Embryonic facial prominence (tissue), 1 donor: ENCODE measurements around the gene RAB37.

ENCODE experiments used
- DNase-seq: peaks from one replicate; pipeline ENCODE4 v3.0.0-alpha.2; 2016; ENCODE audit errors: extremely low spot score

RAB37 gene, protein sequence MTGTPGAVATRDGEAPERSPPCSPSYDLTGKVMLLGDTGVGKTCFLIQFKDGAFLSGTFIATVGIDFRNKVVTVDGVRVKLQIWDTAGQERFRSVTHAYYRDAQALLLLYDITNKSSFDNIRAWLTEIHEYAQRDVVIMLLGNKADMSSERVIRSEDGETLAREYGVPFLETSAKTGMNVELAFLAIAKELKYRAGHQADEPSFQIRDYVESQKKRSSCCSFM

DNA sequence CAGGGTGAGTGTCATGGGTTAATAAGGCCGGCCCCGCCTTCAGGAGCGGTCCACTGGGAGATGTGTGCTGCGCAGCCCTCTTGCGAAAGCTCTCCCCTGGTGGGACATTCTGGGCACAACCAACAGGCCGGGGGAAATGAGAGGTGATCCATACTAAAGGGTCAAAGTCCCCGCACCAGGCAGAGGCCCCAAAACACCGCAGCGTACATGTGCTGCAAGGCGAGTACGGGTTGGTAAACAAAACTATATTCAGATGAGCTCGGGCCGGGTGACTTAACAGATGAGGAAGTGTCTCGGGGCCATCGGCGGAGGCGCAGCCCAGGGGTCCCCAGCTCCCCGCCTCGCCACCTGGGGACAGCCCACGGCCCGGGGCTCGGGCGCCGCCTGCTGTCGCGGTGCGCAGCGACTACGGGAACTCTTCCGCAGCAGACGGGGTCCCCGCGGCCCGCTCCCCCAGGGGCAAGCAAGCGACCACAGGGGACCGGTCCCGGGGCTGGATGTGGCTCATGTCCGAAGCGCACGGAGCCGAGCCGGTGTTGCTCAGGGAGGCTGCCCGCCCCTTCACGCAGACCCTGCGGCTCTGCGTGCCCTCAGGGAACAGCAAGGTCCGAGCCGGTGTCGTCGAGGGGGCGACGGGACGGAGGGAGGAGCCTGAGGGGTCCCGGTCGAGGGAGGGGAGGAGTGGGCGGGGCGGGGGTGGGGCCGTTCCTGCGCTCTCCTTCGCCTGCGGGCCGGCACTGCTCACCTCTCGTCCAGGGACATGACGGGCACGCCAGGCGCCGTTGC is at the start of gene RAB37:
TSS of gene RAB37 (plus strand) at position 744 of the 786 bp plus-strand sequence. CDS start at position 761, 17 bp downstream.
- no peak for DNase-seq

DNA sequence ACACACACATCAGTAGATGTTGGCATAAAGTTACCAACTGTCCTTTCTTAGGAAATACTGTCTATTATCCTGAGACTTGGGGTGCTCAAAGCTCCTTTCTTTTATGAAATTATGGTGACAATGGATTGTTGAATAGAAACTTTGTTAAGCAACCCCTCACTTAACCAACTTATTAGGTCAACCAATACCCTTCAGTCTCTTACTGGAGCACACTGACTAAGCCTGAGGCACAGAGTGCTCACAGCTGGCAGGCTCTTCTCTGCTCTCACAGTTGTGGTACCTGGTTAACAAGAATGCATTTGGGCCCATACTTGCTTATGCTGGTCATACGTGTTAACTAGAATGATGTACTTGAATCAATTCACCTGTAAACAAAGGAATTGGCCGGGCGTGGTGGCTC is 49.2 kb upstream of the RAB37 start:
- DNase-seq = no peak

DNA sequence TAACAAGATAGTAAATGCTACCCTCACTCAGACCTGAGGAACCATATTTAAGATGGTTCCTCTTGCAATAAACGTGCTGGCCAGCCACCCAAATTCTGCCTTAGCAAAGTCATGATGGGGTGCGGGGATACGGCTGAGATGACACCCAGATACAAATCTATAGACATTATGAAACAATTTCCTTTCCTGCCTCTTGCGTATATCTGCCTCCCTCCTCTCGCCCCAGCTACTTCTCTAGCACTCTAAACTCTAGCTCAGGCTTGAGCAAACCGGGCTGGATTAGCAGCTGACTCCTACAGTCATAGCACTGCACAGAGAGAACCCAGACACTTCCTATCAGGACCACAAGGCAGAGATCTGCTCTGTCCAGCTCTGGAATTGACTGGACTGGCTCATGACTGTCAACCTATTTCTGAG is 46.6 kb upstream of the RAB37 start:
- no peak for DNase-seq

- no peak for DNase-seq
Observed at GRCh38 chr17:74691151-74691550, 45.9 kb upstream of the RAB37 start.

DNA sequence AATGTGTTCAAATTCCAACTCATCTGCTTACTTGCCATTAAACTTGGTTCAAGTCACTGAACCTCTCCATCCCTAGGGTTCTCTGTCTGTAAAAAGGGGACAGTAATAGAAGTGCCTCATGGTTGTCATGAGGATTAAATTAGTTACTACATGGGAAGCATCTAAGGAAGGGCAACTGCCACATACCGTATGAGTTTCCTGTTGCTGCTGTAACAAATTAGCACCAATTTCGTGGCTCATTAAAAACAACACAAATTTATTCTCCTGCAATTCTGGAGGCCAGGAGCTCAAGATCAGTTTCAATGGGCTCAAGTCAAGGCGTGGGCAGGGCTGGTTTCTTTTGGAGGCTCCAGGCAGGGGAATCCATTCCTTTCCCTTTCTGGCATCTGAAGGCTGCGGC is 43.0 kb upstream of the RAB37 start:
- no peak for DNase-seq

- DNase-seq = no peak
Observed at GRCh38 chr17:74695629-74696028, 41.4 kb upstream of the RAB37 start.

DNA sequence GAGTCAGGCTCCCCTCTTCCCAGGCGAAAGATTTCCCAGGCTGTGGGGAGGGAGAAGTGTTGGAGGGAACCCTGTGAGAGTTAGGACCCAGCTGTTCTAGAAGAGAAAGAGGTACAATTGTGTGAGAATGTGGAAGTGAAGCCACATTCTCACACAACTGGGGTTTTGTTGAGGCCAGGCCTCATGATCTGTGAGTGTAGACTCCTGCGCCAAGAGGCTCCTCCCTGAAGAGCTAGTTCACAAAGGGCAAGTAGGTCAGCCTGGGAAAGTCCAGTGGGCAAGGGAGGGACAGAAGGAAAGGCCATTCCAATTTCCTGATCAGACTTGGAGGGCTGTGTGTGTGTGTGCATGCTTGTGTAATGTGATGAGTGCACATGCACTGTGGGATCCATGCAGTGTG is 39.5 kb upstream of the RAB37 start:
- no peak for DNase-seq

DNA sequence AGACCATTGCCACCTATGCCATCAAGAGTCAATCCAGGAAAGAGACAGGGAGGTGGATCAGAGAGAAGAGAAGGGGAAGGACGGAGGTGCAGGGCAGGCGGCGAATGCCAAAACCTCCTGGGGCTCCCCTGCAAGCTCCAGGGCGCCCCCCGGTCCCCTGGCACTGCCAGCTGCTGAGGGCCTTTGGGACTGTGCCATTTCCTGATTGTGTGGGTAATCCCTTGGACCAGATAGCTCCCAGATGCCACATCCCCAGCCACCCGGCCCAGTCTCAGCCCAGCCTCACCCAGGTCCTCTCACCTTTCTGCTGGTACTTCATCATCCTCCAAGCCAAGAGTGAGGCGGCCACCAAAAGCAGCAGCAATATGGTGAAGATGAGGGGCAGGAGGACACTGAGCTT is 39.0 kb upstream of the RAB37 start:
- DNase-seq = no peak

- no peak for DNase-seq
Observed at GRCh38 chr17:74699236-74699635, 37.8 kb upstream of the RAB37 start.

GRCh38 chr17:74702116-74702871 is 34.8 kb upstream of the RAB37 start:
- no peak for DNase-seq

DNA sequence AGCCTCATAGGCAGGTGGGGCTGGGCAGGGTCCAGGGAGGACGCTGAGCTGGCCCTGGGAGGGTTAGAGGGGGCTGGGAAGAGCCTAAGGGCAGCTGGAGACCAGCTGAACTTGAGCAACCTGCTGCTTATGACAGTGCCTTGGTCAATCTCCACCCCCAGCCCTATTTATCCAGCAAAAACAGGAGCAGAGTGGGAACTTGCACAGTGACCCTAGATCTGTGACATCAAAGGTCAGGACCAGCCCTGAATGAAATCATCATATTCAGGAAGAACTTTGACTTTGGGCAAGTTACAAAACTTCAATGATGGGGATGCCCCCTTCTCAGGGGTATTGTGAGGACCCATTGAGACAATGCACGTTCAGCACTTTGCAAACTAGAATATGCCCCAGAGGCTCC is 33.7 kb upstream of the RAB37 start:
- no peak for DNase-seq

DNA sequence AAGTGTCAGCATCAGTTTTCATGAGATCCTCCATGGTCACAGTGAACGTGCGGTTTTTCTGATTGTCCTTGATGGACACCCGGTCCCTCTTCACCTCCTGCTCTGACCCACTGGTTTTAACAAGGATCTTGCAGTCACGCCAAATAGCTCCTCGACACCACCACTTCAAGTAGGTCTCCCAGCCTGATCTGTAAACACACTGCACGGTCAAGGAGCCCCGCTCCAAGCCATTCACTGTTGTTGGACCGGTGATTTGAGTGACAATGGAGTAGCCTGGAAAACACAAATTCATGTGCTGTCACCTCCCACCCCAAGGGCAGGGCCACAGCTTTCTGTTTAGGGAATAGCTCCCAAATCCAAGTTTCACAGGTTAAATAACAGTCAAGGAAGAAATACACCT is 32.5 kb upstream of the RAB37 start:
- no peak for DNase-seq

GRCh38 chr17:74711058-74711824 is 25.8 kb upstream of the RAB37 start:
- DNase-seq = no peak

GRCh38 chr17:74712301-74712700 is 24.8 kb upstream of the RAB37 start:
- DNase-seq = no peak

- no peak for DNase-seq
Observed at GRCh38 chr17:74712756-74713155, 24.3 kb upstream of the RAB37 start, which contains the start of gene CD300LF. Gene CD300LF (minus strand): TSS chr17:74712923. CDS start chr17:74712866, 57 bp downstream.

DNA sequence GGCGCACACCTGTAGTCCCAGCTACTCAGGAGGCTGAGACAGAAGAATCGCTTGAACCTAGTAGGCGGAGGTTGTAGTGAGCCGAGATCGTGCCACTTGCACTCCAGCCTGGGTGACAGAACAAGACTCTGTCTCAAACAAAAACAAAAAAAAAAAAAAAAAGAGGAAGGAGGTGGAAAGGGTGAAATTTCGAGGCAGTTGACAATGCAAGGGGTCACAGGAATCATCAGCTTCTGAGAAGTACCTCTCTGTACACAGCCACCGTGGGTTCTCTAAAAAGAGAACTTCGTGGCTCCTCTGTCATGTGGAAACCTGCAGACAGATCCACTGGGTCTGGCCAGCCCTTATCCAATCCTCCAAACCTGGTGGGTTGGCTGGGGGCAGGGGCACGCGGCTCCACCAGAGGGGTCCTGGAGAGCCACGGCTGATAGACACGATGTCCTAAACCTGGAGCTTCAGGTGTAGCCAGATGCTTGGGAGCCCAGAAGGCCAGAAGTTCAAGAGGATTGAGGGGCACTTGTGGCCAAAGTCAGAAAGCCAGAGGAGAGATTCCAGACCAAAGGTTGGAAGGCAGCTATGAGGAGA is 23.8 kb upstream of the RAB37 start:
- DNase-seq = no peak

GRCh38 chr17:74715144-74715543 is 21.9 kb upstream of the RAB37 start:
- DNase-seq = no peak

DNA sequence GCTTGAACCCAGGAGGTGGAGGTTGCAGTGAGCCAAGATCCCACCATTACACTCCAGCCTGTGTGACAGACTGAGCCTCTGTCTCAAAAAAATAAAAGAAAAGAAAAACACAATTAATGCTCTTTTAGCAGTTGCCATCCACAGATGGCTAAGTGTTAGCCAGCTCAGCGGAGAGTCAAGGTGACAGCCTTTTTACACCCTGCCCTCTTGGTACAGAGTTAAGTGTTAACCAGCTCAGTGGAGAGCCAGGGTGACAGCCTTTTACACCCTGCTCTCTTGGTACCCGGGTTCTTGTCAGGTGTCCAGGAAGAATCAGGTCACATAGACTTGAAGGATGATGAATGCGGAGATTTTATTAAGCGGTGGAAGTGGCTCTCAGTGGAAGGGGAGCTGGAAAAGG is 16.6 kb upstream of the RAB37 start:
- no peak for DNase-seq

- no peak for DNase-seq
Observed at GRCh38 chr17:74722782-74723181, 14.3 kb upstream of the RAB37 start.

- no peak for DNase-seq
Observed at GRCh38 chr17:74723891-74724290, 13.2 kb upstream of the RAB37 start.

GRCh38 chr17:74725111-74725510 is 11.9 kb upstream of the RAB37 start:
- no peak for DNase-seq
